ENCODE measurements around the gene CLEC11A. TPM values are rescaled to one million over a fixed set of nuclear protein-coding genes. Genes with fewer than 3 reads are reported as not detected.
"Not testable (repeated sequence)": the region's sequence is repeated elsewhere in the genome, so short reads cannot be mapped to it uniquely, and the experiment has no call there.

The CLEC11A gene
- total RNA-seq, 2 experiments from 2014 or later, result 2.2 to 2.7 TPM

- intact Hi-C loops (cut with micrococcal nuclease), result no loop called here
- Mint-ChIP-seq H3K36me3 (ENCODE audit: low read depth) (no peaks in the 10 kb centered on the region), H3K9me3 (peaks cover 3% of the 10 kb centered on the region), H3K27ac (no peak overlapping the region), H3K4me1 (ENCODE audit: low read depth) (no peaks in the 10 kb centered on the region), H3K4me3 (no peak overlapping the region), H3K27me3 (peaks cover 16% of the 10 kb centered on the region)
- ChIA-PET CTCF (interaction anchor here (1.0 kb wide), 1 partner anchor 39 kb away, joined by 3 read pairs; no protein-coding TSS in a partner anchor), POLR2A (no interaction called here)
- DNase-seq (no peak), ATAC-seq (no peak)
- TF ChIP-seq CTCF (IDR thresholded peaks at IDR 0.05), result no peak
These were observed 41.2 kb downstream of the CLEC11A start for GRCh38 chr19:50764409-50764808.

DNA sequence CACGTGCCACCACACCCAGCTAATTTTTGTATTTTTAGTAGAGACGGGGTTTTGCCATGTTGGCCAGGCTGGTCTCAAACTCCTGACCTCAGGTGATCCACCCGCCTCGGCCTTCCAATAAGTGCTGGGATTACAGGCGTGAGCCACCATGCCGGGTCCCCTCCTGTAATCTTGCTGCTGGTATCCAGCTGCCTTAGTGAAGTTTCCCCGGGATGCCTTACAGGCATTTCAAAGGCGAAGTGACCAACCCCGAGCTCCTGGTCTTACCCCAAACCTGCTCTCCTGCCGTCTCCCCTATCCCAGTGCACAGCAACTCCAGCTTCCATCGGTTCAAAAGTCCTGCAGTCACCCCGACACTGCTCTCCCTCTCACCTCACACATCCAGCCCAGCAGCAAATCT is 43.6 kb downstream of the CLEC11A start:
- ATAC-seq; H3K27ac Mint-ChIP-seq; H3K4me3 Mint-ChIP-seq; H3K4me1 Mint-ChIP-seq (ENCODE audit: low read depth); H3K36me3 Mint-ChIP-seq (ENCODE audit: low read depth); DNase-seq; H3K9me3 Mint-ChIP-seq; POLR2A ChIA-PET; CTCF ChIA-PET; intact Hi-C loops (cut with micrococcal nuclease): not testable (repeated sequence)
- peaks cover 14% of the 10 kb centered on the region for H3K27me3 Mint-ChIP-seq

- H3K9me3 Mint-ChIP-seq; intact Hi-C loops (cut with micrococcal nuclease); H3K4me3 Mint-ChIP-seq; ATAC-seq; H3K36me3 Mint-ChIP-seq (ENCODE audit: low read depth); H3K27ac Mint-ChIP-seq; POLR2A ChIA-PET; CTCF ChIA-PET; H3K4me1 Mint-ChIP-seq (ENCODE audit: low read depth); DNase-seq: not testable (repeated sequence)
- peaks cover 14% of the 10 kb centered on the region for H3K27me3 Mint-ChIP-seq
These were observed 44.1 kb downstream of the CLEC11A start for GRCh38 chr19:50767263-50767662.

- Mint-ChIP-seq H3K9me3 (no peaks in the 10 kb centered on the region), H3K27ac (no peak overlapping the region), H3K36me3 (ENCODE audit: low read depth) (no peaks in the 10 kb centered on the region), H3K27me3 (peaks cover 14% of the 10 kb centered on the region), H3K4me1 (ENCODE audit: low read depth) (no peaks in the 10 kb centered on the region), H3K4me3 (no peak overlapping the region)
- ATAC-seq, result no peak
- ChIA-PET CTCF (no interaction called here), POLR2A (no interaction called here)
- no peak for DNase-seq
- no peak for TF ChIP-seq CTCF (IDR thresholded peaks at IDR 0.05)
- intact Hi-C loops (cut with micrococcal nuclease), result no loop called here
These were observed 45.1 kb downstream of the CLEC11A start for GRCh38 chr19:50768277-50768676.

- H3K9me3 Mint-ChIP-seq; ATAC-seq; H3K27ac Mint-ChIP-seq; H3K4me1 Mint-ChIP-seq (ENCODE audit: low read depth); CTCF ChIA-PET; DNase-seq; H3K4me3 Mint-ChIP-seq; H3K36me3 Mint-ChIP-seq (ENCODE audit: low read depth); POLR2A ChIA-PET; intact Hi-C loops (cut with micrococcal nuclease): not testable (repeated sequence)
- peaks cover 20% of the 10 kb centered on the region for H3K27me3 Mint-ChIP-seq
These were observed 47.0 kb downstream of the CLEC11A start, which contains the start of gene GPR32 for GRCh38 chr19:50770164-50770563. GPR32 (plus strand) TSS chr19:50770464; CDS start chr19:50770601, 137 bp downstream.

GRCh38 chr19:50770888-50771287 is 47.7 kb downstream of the CLEC11A start:
- DNase-seq (no peak), ATAC-seq (no peak)
- Mint-ChIP-seq H3K4me3 (no peak overlapping the region), H3K27me3 (peaks cover 22% of the 10 kb centered on the region), H3K4me1 (ENCODE audit: low read depth) (no peaks in the 10 kb centered on the region), H3K27ac (no peak overlapping the region), H3K36me3 (ENCODE audit: low read depth) (no peaks in the 10 kb centered on the region), H3K9me3 (no peaks in the 10 kb centered on the region)
- ChIA-PET CTCF (no interaction called here), POLR2A (no interaction called here)
- no peak for TF ChIP-seq CTCF (IDR thresholded peaks at IDR 0.05)
- intact Hi-C loops (cut with micrococcal nuclease), result no loop called here

GRCh38 chr19:50772476-50772875 is 49.3 kb downstream of the CLEC11A start:
- no peak for TF ChIP-seq CTCF (IDR thresholded peaks at IDR 0.05)
- no peaks in the 10 kb centered on the region for H3K9me3 Mint-ChIP-seq
- peak; percentile 49 for ATAC-seq
- H3K36me3 Mint-ChIP-seq (ENCODE audit: low read depth), result no peaks in the 10 kb centered on the region
- peaks cover 19% of the 10 kb centered on the region for H3K27me3 Mint-ChIP-seq
- intact Hi-C loops (cut with micrococcal nuclease), result no loop called here
- ChIA-PET POLR2A (no interaction called here), CTCF (interaction anchor here (1.2 kb wide), 1 partner anchor 235 kb away, joined by 3 read pairs; no protein-coding TSS in a partner anchor)
- no peak overlapping the region for H3K4me3 Mint-ChIP-seq
- H3K27ac Mint-ChIP-seq, result no peak overlapping the region
- H3K4me1 Mint-ChIP-seq (ENCODE audit: low read depth), result no peaks in the 10 kb centered on the region
- no peak for DNase-seq

GRCh38 chr19:50772912-50773311 is 49.7 kb downstream of the CLEC11A start:
- H3K27ac Mint-ChIP-seq; H3K36me3 Mint-ChIP-seq (ENCODE audit: low read depth); intact Hi-C loops (cut with micrococcal nuclease); H3K4me1 Mint-ChIP-seq (ENCODE audit: low read depth); POLR2A ChIA-PET; DNase-seq; H3K4me3 Mint-ChIP-seq; ATAC-seq; H3K9me3 Mint-ChIP-seq: not testable (repeated sequence)
- CTCF ChIA-PET, result interaction anchor here (1.1 to 1.2 kb wide), 2 partner anchors 103 to 235 kb away, joined by 3 read pairs; no protein-coding TSS in a partner anchor
- H3K27me3 Mint-ChIP-seq, result peaks cover 23% of the 10 kb centered on the region

DNA sequence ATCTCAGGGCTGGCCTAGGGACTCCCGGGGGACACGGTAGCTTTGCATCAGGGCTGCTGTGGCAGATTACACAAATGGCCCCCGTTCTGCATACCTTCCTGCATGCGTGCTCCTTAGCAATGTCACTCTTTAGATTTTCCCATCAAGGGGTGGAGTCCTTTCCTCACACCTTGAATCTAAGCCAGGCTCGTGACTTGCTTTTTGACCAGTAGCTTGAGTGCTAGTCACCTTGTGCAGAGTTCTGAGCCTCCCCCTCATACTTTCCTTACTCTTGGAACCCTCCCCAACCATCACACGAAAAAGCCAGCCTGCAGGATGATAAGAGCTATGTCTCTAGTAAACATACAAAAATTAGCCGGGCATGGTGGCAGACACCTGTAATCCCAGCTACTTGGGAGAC is 50.3 kb downstream of the CLEC11A start:
- H3K9me3 Mint-ChIP-seq; H3K4me3 Mint-ChIP-seq; DNase-seq; H3K4me1 Mint-ChIP-seq (ENCODE audit: low read depth); H3K36me3 Mint-ChIP-seq (ENCODE audit: low read depth); H3K27ac Mint-ChIP-seq; ATAC-seq; POLR2A ChIA-PET; intact Hi-C loops (cut with micrococcal nuclease): not testable (repeated sequence)
- peaks cover 27% of the 10 kb centered on the region for H3K27me3 Mint-ChIP-seq
- CTCF ChIA-PET, result interaction anchor here (1.1 to 1.2 kb wide), 2 partner anchors 104 to 236 kb away, joined by 3 read pairs; no protein-coding TSS in a partner anchor

Data from activated CD8-positive, alpha-beta T cell treated with anti-CD3 and anti-CD28 coated beads for 36 hours (primary cell).